Activated naive CD4-positive, alpha-beta T cell (primary cell): ENCODE data around the gene VASN.
A peak's percentile ranks its signal among the peaks of the same experiment; 100 is the strongest.
"Not testable (repeated sequence)": the region's sequence is repeated elsewhere in the genome, so short reads cannot be mapped to it uniquely, and the experiment has no call there.

Source experiments
- DNase-seq, 4 experiments: peaks; one replicate each; lab custom pipeline; 2025; lab: John Stamatoyannopoulos, UW

The VASN gene

GRCh38 chr16:4371357-4372000 is at the start of gene VASN:
Gene VASN, plus strand, starts transcription at chr16:4371848. Its CDS starts 9,030 bp downstream, at chr16:4380878.
- peak; percentile 41 to 73 (median 64) for DNase-seq

- no peak for DNase-seq
Observed at GRCh38 chr16:4322121-4323052, 49.3 kb upstream of the VASN start.

GRCh38 chr16:4323071-4323844 is 48.4 kb upstream of the VASN start:
- no peak for DNase-seq

GRCh38 chr16:4323845-4324488 is 47.7 kb upstream of the VASN start:
- no peak for DNase-seq

- no peak for DNase-seq
Observed at GRCh38 chr16:4324492-4325252, 47.0 kb upstream of the VASN start.

GRCh38 chr16:4325253-4325758 is 46.3 kb upstream of the VASN start:
- no peak for DNase-seq

- DNase-seq: no peak
Observed at GRCh38 chr16:4327386-4328045, 44.1 kb upstream of the VASN start.

- DNase-seq: peak in 3 of 4 experiments; percentile 15 to 36 (median 26)
Observed at GRCh38 chr16:4328046-4328781, 43.4 kb upstream of the VASN start.

- DNase-seq: no peak
Observed at GRCh38 chr16:4328782-4329775, 42.6 kb upstream of the VASN start.

GRCh38 chr16:4330277-4330874 is 41.3 kb upstream of the VASN start:
- DNase-seq: peak; percentile 17 to 70 (median 56)

GRCh38 chr16:4332083-4332482 is 39.6 kb upstream of the VASN start:
- DNase-seq: no peak

- DNase-seq: no peak
Observed at GRCh38 chr16:4332623-4333307, 38.9 kb upstream of the VASN start.

GRCh38 chr16:4333308-4333638 is 38.4 kb upstream of the VASN start:
- DNase-seq: no peak

- not testable (repeated sequence) for DNase-seq
Observed at GRCh38 chr16:4333714-4334113, 37.9 kb upstream of the VASN start.

- DNase-seq: no peak
Observed at GRCh38 chr16:4334724-4335495, 36.7 kb upstream of the VASN start.

- no peak for DNase-seq
Observed at GRCh38 chr16:4336701-4337539, 34.7 kb upstream of the VASN start.
